Measurements from ENCODE around the gene CLHC1.

CLHC1 gene

GRCh38 chr2:55180374-55180773 is 51.7 kb downstream of the CLHC1 start:
- no peaks in the 10 kb centered on the region for H3K36me3 ChIP-seq (ENCODE audit: insufficient read depth, low read length)
- TF ChIP-seq CTCF (IDR thresholded peaks at IDR 0.05; ENCODE audit: low read length) (no peak), EZH2 (IDR thresholded peaks at IDR 0.05; ENCODE audit: borderline replicate concordance, low read length) (no peak)
- H3K4me3 ChIP-seq (ENCODE audit: low read depth, low read length, poor library complexity, severe bottlenecking) = no peak overlapping the region
- no peaks in the 10 kb centered on the region for H3K27me3 ChIP-seq (ENCODE audit: insufficient read depth, low read length)
- H4K20me1 ChIP-seq (ENCODE audit: insufficient read depth, low read length) = no peaks in the 10 kb centered on the region
- no peaks in the 10 kb centered on the region for H3K9me2 ChIP-seq (ENCODE audit: low read depth, low read length)
- no peak overlapping the region for H2AFZ ChIP-seq (ENCODE audit: low read length)
- H3K4me1 ChIP-seq (ENCODE audit: insufficient read depth, low read length, severe bottlenecking) = peaks cover 11% of the 10 kb centered on the region
- no peak overlapping the region for H3K27ac ChIP-seq (ENCODE audit: low read depth, low read length, poor library complexity, severe bottlenecking)
- no peaks in the 10 kb centered on the region for H3F3A ChIP-seq (ENCODE audit: insufficient read depth, low read length)
- no peaks in the 10 kb centered on the region for H3K9me3 ChIP-seq (ENCODE audit: low read length)
- H3K4me2 ChIP-seq (ENCODE audit: low read length) = no peak overlapping the region
- no peak overlapping the region for H3K9ac ChIP-seq (ENCODE audit: low read length)
- H3K79me2 ChIP-seq (ENCODE audit: insufficient read depth, low read length) = no peaks in the 10 kb centered on the region

- H2AFZ ChIP-seq (ENCODE audit: low read length) = no peak overlapping the region
- no peak overlapping the region for H3K4me3 ChIP-seq (ENCODE audit: low read depth, low read length, poor library complexity, severe bottlenecking)
- no peaks in the 10 kb centered on the region for H3K79me2 ChIP-seq (ENCODE audit: insufficient read depth, low read length)
Observed at GRCh38 chr2:55176094-55176415, 56.0 kb downstream of the CLHC1 start.

GRCh38 chr2:55175254-55176093 is 56.6 kb downstream of the CLHC1 start:
- no peak overlapping the region for H3K4me3 ChIP-seq (ENCODE audit: low read depth, low read length, poor library complexity, severe bottlenecking)
- H3K4me2 ChIP-seq (ENCODE audit: low read length) = peak overlapping the region; percentile 33; the same call in 1 of the 2 replicates
- no peak overlapping the region for H2AFZ ChIP-seq (ENCODE audit: low read length)

More at GRCh38 chr2:55176094-55176415, 56.0 kb downstream of the CLHC1 start:
- no peak overlapping the region for H3K27ac ChIP-seq (ENCODE audit: low read depth, low read length, poor library complexity, severe bottlenecking)
- no peaks in the 10 kb centered on the region for H3K9me2 ChIP-seq (ENCODE audit: low read depth, low read length)
- peak overlapping the region; percentile 33; the same call in 1 of the 2 replicates for H3K4me2 ChIP-seq (ENCODE audit: low read length)
- H3K27me3 ChIP-seq (ENCODE audit: insufficient read depth, low read length) = no peaks in the 10 kb centered on the region
- H3K36me3 ChIP-seq (ENCODE audit: insufficient read depth, low read length) = no peaks in the 10 kb centered on the region
- H4K20me1 ChIP-seq (ENCODE audit: insufficient read depth, low read length) = no peaks in the 10 kb centered on the region
- TF ChIP-seq CTCF (IDR thresholded peaks at IDR 0.05; ENCODE audit: low read length) (no peak), EZH2 (IDR thresholded peaks at IDR 0.05; ENCODE audit: borderline replicate concordance, low read length) (no peak)
- H3K9me3 ChIP-seq (ENCODE audit: low read length) = no peaks in the 10 kb centered on the region
- no peaks in the 10 kb centered on the region for H3F3A ChIP-seq (ENCODE audit: insufficient read depth, low read length)
- no peak overlapping the region for H3K9ac ChIP-seq (ENCODE audit: low read length)
- H3K4me1 ChIP-seq (ENCODE audit: insufficient read depth, low read length, severe bottlenecking) = peaks cover 8% of the 10 kb centered on the region

More at GRCh38 chr2:55175254-55176093, 56.6 kb downstream of the CLHC1 start:
- no peaks in the 10 kb centered on the region for H3K27me3 ChIP-seq (ENCODE audit: insufficient read depth, low read length)
- no peaks in the 10 kb centered on the region for H3K79me2 ChIP-seq (ENCODE audit: insufficient read depth, low read length)
- H3K4me1 ChIP-seq (ENCODE audit: insufficient read depth, low read length, severe bottlenecking) = peaks cover 8% of the 10 kb centered on the region
- no peaks in the 10 kb centered on the region for H3F3A ChIP-seq (ENCODE audit: insufficient read depth, low read length)
- no peaks in the 10 kb centered on the region for H3K9me3 ChIP-seq (ENCODE audit: low read length)
- H3K27ac ChIP-seq (ENCODE audit: low read depth, low read length, poor library complexity, severe bottlenecking) = no peak overlapping the region
- no peaks in the 10 kb centered on the region for H3K9me2 ChIP-seq (ENCODE audit: low read depth, low read length)
- TF ChIP-seq EZH2 (IDR thresholded peaks at IDR 0.05; ENCODE audit: borderline replicate concordance, low read length) (no peak), CTCF (IDR thresholded peaks at IDR 0.05; ENCODE audit: low read length) (peak; percentile 79)
- no peak overlapping the region for H3K9ac ChIP-seq (ENCODE audit: low read length)
- no peaks in the 10 kb centered on the region for H4K20me1 ChIP-seq (ENCODE audit: insufficient read depth, low read length)
- no peaks in the 10 kb centered on the region for H3K36me3 ChIP-seq (ENCODE audit: insufficient read depth, low read length)

Measured in OCI-LY1 (cell line).